Lower leg skin (tissue), 3 donors: ENCODE results near the gene HSPH1.

ENCODE experiments used
- POLR2A ChIP-seq, 2 donors: fragments of 450-650 bp; IDR thresholded peaks; one replicate each; pipeline ENCODE4 v1.6.1; 2016 to 2017; ENCODE audit warnings: antibody characterized with exemption in 2 of 2, mild to moderate bottlenecking in 1 of 2, moderate library complexity in 1 of 2
- TF ChIP-seq, protein P1 (sequence below), 3 donors: fragments of 450-650 bp; IDR thresholded peaks; one replicate each; pipeline ENCODE4 v1.5.1; 2016; ENCODE audit warnings: antibody characterized with exemption in 3 of 3, mild to moderate bottlenecking in 3 of 3, moderate library complexity in 2 of 3

DNA sequence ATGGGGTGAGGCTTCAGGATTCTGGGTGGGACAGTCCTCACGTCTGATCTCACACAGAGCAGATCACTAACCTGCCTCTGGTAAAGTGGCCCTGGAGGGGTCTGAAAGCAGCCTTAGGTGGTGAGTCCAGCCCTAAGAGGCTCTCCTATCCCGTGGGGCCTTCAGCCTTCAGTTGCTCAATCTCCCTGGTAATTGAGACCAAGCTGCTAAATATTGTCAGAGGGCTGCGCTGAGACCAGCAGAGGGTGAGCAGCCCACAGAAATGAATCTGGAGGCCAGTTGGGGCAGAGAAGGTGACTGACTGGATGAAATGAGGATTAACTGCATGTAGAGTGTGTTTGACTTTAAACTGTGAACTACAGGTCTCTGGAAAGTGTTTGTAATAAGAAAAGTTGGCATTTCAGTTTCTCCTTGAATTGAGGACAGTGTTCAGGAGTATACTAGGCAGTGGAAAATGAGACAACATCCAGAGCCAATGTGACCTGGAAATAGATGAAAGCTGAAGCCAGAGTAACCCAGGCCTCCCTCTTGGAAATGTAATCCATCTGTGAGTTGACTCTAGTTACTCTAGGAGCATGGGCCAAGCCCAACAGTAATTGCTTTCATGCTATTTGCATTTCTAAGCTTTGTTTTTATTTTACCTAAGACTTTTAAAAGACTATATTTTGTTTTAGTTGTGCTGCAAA, 14.3 kb upstream of the HSPH1 start:
- no peak for TF ChIP-seq POLR2A (IDR thresholded peaks at IDR 0.05)
- TF ChIP-seq, protein P1, sequence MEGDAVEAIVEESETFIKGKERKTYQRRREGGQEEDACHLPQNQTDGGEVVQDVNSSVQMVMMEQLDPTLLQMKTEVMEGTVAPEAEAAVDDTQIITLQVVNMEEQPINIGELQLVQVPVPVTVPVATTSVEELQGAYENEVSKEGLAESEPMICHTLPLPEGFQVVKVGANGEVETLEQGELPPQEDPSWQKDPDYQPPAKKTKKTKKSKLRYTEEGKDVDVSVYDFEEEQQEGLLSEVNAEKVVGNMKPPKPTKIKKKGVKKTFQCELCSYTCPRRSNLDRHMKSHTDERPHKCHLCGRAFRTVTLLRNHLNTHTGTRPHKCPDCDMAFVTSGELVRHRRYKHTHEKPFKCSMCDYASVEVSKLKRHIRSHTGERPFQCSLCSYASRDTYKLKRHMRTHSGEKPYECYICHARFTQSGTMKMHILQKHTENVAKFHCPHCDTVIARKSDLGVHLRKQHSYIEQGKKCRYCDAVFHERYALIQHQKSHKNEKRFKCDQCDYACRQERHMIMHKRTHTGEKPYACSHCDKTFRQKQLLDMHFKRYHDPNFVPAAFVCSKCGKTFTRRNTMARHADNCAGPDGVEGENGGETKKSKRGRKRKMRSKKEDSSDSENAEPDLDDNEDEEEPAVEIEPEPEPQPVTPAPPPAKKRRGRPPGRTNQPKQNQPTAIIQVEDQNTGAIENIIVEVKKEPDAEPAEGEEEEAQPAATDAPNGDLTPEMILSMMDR (IDR thresholded peaks at IDR 0.05), result no peak
